SK-N-SH (cell line): ENCODE data around the gene HDAC11. TPM values are rescaled to one million over a fixed set of nuclear protein-coding genes. Genes with fewer than 3 reads are reported as not detected.

Experiments
- CTCF ChIA-PET: fragments of 300-600, 350-600 bp; formaldehyde crosslinking; extraction: SDS; loops from one replicate; lab custom pipeline; 2021; lab: Yijun Ruan, JAX
- POLR2A ChIA-PET: fragments of 350-600 bp; sonication (Branson Sonifier 250); formaldehyde crosslinking; extraction: SDS; loops from one replicate; lab custom pipeline; 2020; ENCODE audit warnings: antibody characterized with exemption, inconsistent platforms; lab: Yijun Ruan, JAX
- DNase-seq: peaks from one replicate; pipeline ENCODE4 v3.0.0; 2012
- H2AFZ ChIP-seq: fragments of 200-600 bp; sonication (generic); 2 replicates; pipeline ENCODE4 v1.8.1; 2016; ENCODE audit warnings: antibody characterized with exemption, mild to moderate bottlenecking, low read depth
- H3F3A ChIP-seq: fragments of 200-600 bp; sonication (generic); replicated peaks from 2 replicates; pipeline ENCODE3; 2016; ENCODE audit warnings: antibody characterized with exemption, mild to moderate bottlenecking; ENCODE audit not compliant: insufficient read depth
- H3K27ac ChIP-seq, 2 experiments: fragments of 200-500 bp in 1 of 2; fragments of 200-600 bp in 1 of 2; sonication (Bioruptor generic) in 1 of 2; sonication (generic), shearing (Covaris generic) in 1 of 2; 2 replicates each; pipeline versions ENCODE4 v1.5.1 to v1.6.1; 2014 to 2016; ENCODE audit warnings: low read depth in 2 of 2, inconsistent platforms in 1 of 2, low read length in 1 of 2, mild to moderate bottlenecking in 1 of 2, mixed read lengths in 1 of 2
- H3K27me3 ChIP-seq: fragments of 200-600 bp; sonication (generic), shearing (Covaris generic); 2 replicates; pipeline ENCODE4 v1.6.1; 2016; ENCODE audit warnings: mixed run types; ENCODE audit not compliant: insufficient read depth
- H3K36me3 ChIP-seq, 2 experiments: fragments of 200-500 bp in 1 of 2; fragments of 200-600 bp in 1 of 2; sonication (Bioruptor generic) in 1 of 2; sonication (generic) in 1 of 2; replicated peaks in 1 of 2; 2 replicates each; pipeline versions ENCODE3 to v1.5.1; 2014 to 2016; ENCODE audit warnings: low read length in 1 of 2, mild to moderate bottlenecking in 1 of 2; ENCODE audit not compliant: insufficient read depth in 2 of 2, control insufficient read depth in 1 of 2
- H3K4me1 ChIP-seq, 2 experiments: fragments of 200-500 bp in 1 of 2; fragments of 200-600 bp in 1 of 2; sonication (Bioruptor generic) in 1 of 2; sonication (generic), shearing (Covaris generic) in 1 of 2; 2 replicates each; pipeline versions ENCODE4 v1.5.1 to v1.6.1; 2014 to 2016; ENCODE audit warnings: low read depth in 1 of 2, low read length in 1 of 2, mixed run types in 1 of 2; ENCODE audit not compliant: insufficient read depth in 2 of 2, control insufficient read depth in 1 of 2
- H3K4me2 ChIP-seq: fragments of 200-600 bp; sonication (generic), shearing (Covaris generic); 2 replicates; pipeline ENCODE4 v1.6.1; 2017; ENCODE audit warnings: mixed run types
- H3K4me3 ChIP-seq, 2 experiments: fragments of 200-500 bp in 1 of 2; fragments of 200-600 bp in 1 of 2; sonication (Bioruptor generic) in 1 of 2; sonication (generic), shearing (Covaris generic) in 1 of 2; 2 replicates each; pipeline versions ENCODE4 v1.5.1 to v1.8.1; 2014 to 2016; ENCODE audit warnings: low read depth in 2 of 2, inconsistent platforms in 1 of 2, low read length in 1 of 2, mild to moderate bottlenecking in 1 of 2, mixed read lengths in 1 of 2, moderate library complexity in 1 of 2
- H3K79me2 ChIP-seq: fragments of 200-600 bp; sonication (generic); 2 replicates; pipeline ENCODE4 v1.8.1; 2017; ENCODE audit warnings: mild to moderate bottlenecking; ENCODE audit not compliant: insufficient read depth
- H3K9ac ChIP-seq: fragments of 200-600 bp; sonication (generic); 2 replicates; pipeline ENCODE4 v1.6.1; 2017; ENCODE audit warnings: mixed run types
- H3K9me2 ChIP-seq: fragments of 200-600 bp; sonication (generic); 2 replicates; pipeline ENCODE4 v1.6.1; 2017; ENCODE audit warnings: mixed run types
- H3K9me3 ChIP-seq: fragments of 200-600 bp; sonication (generic); 2 replicates; pipeline ENCODE4 v1.6.1; 2017; ENCODE audit warnings: mixed run types, mild to moderate bottlenecking, moderate library complexity
- H4K20me1 ChIP-seq: fragments of 200-600 bp; sonication (generic); 2 replicates; pipeline ENCODE4 v1.6.1; 2017; ENCODE audit warnings: mild to moderate bottlenecking, mixed run types; ENCODE audit not compliant: insufficient read depth
- CHD2 ChIP-seq: fragments of 150-350 bp; IDR thresholded peaks from 2 replicates; pipeline ENCODE4 v1.6.1; 2018; ENCODE audit warnings: low read length; ENCODE audit not compliant: partially characterized antibody
- ELF1 ChIP-seq: IDR thresholded peaks from 2 replicates; pipeline ENCODE4 v1.4.0; 2012
- EP300 ChIP-seq, 2 experiments: IDR thresholded peaks; 2 replicates each; pipeline versions ENCODE4 v1.4.0 to v1.6.1; 2012; ENCODE audit warnings: borderline replicate concordance in 1 of 2, low read depth in 1 of 2, low read length in 1 of 2
- FOSL2 ChIP-seq: IDR thresholded peaks from 2 replicates; pipeline ENCODE4 v1.4.0; 2012; ENCODE audit warnings: low read depth, mild to moderate bottlenecking, moderate library complexity, borderline replicate concordance
- FOXM1 ChIP-seq: IDR thresholded peaks from 2 replicates; pipeline ENCODE4 v1.4.0; 2012; ENCODE audit warnings: low read depth, mild to moderate bottlenecking
- GABPA ChIP-seq: IDR thresholded peaks from 2 replicates; pipeline ENCODE4 v1.4.0; 2012; ENCODE audit warnings: low read depth, mild to moderate bottlenecking
- JUND ChIP-seq: IDR thresholded peaks from 2 replicates; pipeline ENCODE4 v1.4.0; 2012
- MEF2A ChIP-seq: IDR thresholded peaks from 2 replicates; pipeline ENCODE4 v1.4.0; 2012; ENCODE audit warnings: low read depth, borderline replicate concordance
- RCOR1 ChIP-seq: fragments of 150-350 bp; IDR thresholded peaks from 2 replicates; pipeline ENCODE4 v1.6.1; 2017; ENCODE audit warnings: antibody characterized with exemption, low read length
- REST ChIP-seq: IDR thresholded peaks from 2 replicates; pipeline ENCODE4 v1.6.1; 2012; ENCODE audit warnings: mild to moderate bottlenecking, low read depth, low read length, moderate library complexity
- RFX5 ChIP-seq: IDR thresholded peaks from 2 replicates; pipeline ENCODE4 v1.6.1; 2012; ENCODE audit warnings: mild to moderate bottlenecking, improper control_type of control experiment, low read length
- SMC3 ChIP-seq: IDR thresholded peaks from 2 replicates; pipeline ENCODE4 v1.6.1; 2012; ENCODE audit warnings: low read depth, low read length, improper control_type of control experiment
- YY1 ChIP-seq: IDR thresholded peaks from 2 replicates; pipeline ENCODE4 v1.4.0; 2012; ENCODE audit warnings: low read depth, mild to moderate bottlenecking
- WGBS: methylation state at CpG from one replicate; pipeline ENCODE4 v1.1.6; 2017; ENCODE audit warnings: low lambda C conversion rate; 5-methylcytosine and 5-hydroxymethylcytosine counted together
- polyA plus RNA-seq, 3 experiments: library from polyadenylated mRNA; depleted of rRNA; stranded (reverse); fragments of >200 nt; gene quantifications; 2 replicates each; pipeline ENCODE4 v1.2.3, GENCODE V29; 2012
- TF ChIP-seq, protein P1 (sequence below): fragments of 150-350 bp; IDR thresholded peaks from 2 replicates; pipeline ENCODE4 v1.6.1; 2016; ENCODE audit warnings: mild to moderate bottlenecking, low read depth, low read length

HDAC11 gene
- polyA plus RNA-seq, 1 of the 3 experiments (the other 2 are of a cell fraction), result 17.5 TPM

- TF ChIP-seq EP300 (IDR thresholded peaks at IDR 0.05; ENCODE audit: borderline replicate concordance in 1 of 2, low read depth in 1 of 2, low read length in 1 of 2) (no peak), FOXM1 (no peak), FOSL2 (no peak), RCOR1 (no peak), REST (no peak)
- TF ChIP-seq, protein P1, sequence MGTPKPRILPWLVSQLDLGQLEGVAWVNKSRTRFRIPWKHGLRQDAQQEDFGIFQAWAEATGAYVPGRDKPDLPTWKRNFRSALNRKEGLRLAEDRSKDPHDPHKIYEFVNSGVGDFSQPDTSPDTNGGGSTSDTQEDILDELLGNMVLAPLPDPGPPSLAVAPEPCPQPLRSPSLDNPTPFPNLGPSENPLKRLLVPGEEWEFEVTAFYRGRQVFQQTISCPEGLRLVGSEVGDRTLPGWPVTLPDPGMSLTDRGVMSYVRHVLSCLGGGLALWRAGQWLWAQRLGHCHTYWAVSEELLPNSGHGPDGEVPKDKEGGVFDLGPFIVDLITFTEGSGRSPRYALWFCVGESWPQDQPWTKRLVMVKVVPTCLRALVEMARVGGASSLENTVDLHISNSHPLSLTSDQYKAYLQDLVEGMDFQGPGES, result no peak
- TF ChIP-seq, all 33 proteins: peak for 0
- no peak overlapping the region for H3K4me3 ChIP-seq
- H3K36me3 ChIP-seq, result no peaks in the 10 kb centered on the region
- 93% methylated on average over 9 of the region's 10 CpGs for WGBS
- H3K9me3 ChIP-seq, result no peaks in the 10 kb centered on the region
- H3K27ac ChIP-seq, result no peak overlapping the region
- peaks cover 5 to 11% of the 10 kb centered on the region in 2 experiments; a peak in 1 of 4 replicates for H3K4me1 ChIP-seq
- H3K27me3 ChIP-seq, result peaks cover 16% of the 10 kb centered on the region; the same call in 1 of the 2 replicates
- ChIA-PET POLR2A (no interaction called here), CTCF (interaction anchor here (0.9 to 2.8 kb wide), 4 partner anchors 11 to 382 kb away, joined by 3 to 15 read pairs (median 4); no protein-coding TSS in a partner anchor)
- H3K9me2 ChIP-seq, result no peaks in the 10 kb centered on the region
- no peak overlapping the region for H2AFZ ChIP-seq
- no peaks in the 10 kb centered on the region for H4K20me1 ChIP-seq
- peaks cover 3% of the 10 kb centered on the region for H3F3A ChIP-seq
- no peaks in the 10 kb centered on the region for H3K79me2 ChIP-seq
- H3K4me2 ChIP-seq, result no peak overlapping the region
- DNase-seq, result no peak
- no peak overlapping the region for H3K9ac ChIP-seq
Observed at GRCh38 chr3:13474776-13475303, 5.3 kb upstream of the HDAC11 start.

DNA sequence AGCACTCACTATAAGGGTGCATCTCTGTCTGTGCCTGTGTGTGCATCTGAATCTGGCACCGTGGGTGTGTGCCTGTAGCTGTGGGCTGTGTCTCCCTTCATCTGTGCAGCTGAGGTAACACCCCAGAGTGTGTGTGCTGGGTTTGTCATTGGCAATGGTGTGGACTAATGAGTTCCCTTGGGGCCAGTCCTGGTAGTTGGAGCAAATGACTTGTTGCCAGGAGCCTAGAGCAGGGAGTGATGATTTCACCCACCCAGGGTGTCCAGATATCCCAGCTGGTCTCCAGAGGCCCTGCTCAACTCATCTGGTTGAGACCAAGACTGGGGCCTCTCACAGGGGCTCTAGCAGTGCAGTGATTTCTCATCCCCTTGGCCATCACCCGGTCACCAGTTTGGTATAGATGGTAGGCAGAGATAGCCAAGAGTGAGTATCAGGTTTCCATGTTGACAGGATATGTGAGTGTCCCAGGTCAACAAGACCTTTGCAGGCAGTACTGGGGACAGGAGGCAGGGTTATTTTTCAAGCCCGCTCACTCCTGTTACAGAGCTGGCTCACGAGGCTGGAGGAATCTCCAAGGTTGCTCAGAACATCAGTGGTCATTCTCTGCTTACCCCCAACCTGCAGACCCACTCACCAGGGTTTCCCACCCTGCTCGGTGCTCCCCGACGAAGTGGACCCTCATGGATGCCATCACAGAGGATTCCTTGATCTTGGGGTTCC is 4.1 kb upstream of the HDAC11 start:
- Histone ChIP-seq H3K4me1 (peaks cover 8 to 17% of the 10 kb centered on the region in 2 experiments; a peak in 1 of 4 replicates), H3F3A (peaks cover 3% of the 10 kb centered on the region), H3K4me2 (no peak overlapping the region), H3K79me2 (no peaks in the 10 kb centered on the region), H4K20me1 (no peaks in the 10 kb centered on the region), H2AFZ (no peak overlapping the region), H3K9ac (no peak overlapping the region), H3K27me3 (peaks cover 7% of the 10 kb centered on the region; the same call in 1 of the 2 replicates), H3K4me3 (no peak overlapping the region), H3K27ac (no peak overlapping the region), H3K36me3 (no peaks in the 10 kb centered on the region), H3K9me3 (no peaks in the 10 kb centered on the region), H3K9me2 (no peaks in the 10 kb centered on the region)
- ChIA-PET CTCF (interaction anchor here (0.8 to 2.8 kb wide), 7 partner anchors 9 to 383 kb away, joined by 3 to 15 read pairs (median 4); no protein-coding TSS in a partner anchor), POLR2A (no interaction called here)
- TF ChIP-seq REST (no peak), GABPA (no peak), MEF2A (no peak), YY1 (no peak), JUND (no peak), ELF1 (no peak), SMC3 (no peak), RFX5 (no peak), CHD2 (no peak)
- 60% methylated on average over 5 of the region's 7 CpGs for WGBS
- no peak for DNase-seq
